Aorta (tissue), 5 donors: Measurements from ENCODE around the gene EPHB6. TPM values are rescaled to one million over a fixed set of nuclear protein-coding genes. Genes with fewer than 3 reads are reported as not detected.

Source experiments
- ATAC-seq: fragments of 200-7000 bp; cut with Tn5 transposase; one replicate; pipeline ENCODE4 v1.9.1; 2022; ENCODE audit warnings: moderate library complexity; ENCODE audit not compliant: low FRiP score
- DNase-seq, 2 donors: peaks; one replicate each; pipeline ENCODE4 v3.0.0-alpha.2; 2020
- H3K27ac ChIP-seq, 2 donors: one replicate each; pipeline ENCODE4 v1.5.1; 2013; ENCODE audit warnings: low read length in 2 of 2, mild to moderate bottlenecking in 2 of 2, moderate library complexity in 2 of 2, control low read depth in 1 of 2, inconsistent platforms in 1 of 2, low read depth in 1 of 2
- H3K27me3 ChIP-seq, 2 donors: one replicate each; pipeline ENCODE4 v1.6.1; 2013; ENCODE audit warnings: control low read depth in 1 of 2, low read length in 1 of 2, mild to moderate bottlenecking in 1 of 2, moderate library complexity in 1 of 2; ENCODE audit not compliant: insufficient read depth in 2 of 2, control insufficient read depth in 1 of 2
- H3K36me3 ChIP-seq, 2 donors: one replicate each; pipeline ENCODE4 v1.6.1; 2013; ENCODE audit warnings: control low read depth in 1 of 2, low read length in 1 of 2, mild to moderate bottlenecking in 1 of 2; ENCODE audit not compliant: insufficient read depth in 2 of 2, control insufficient read depth in 1 of 2
- H3K4me1 ChIP-seq, 2 donors: one replicate each; pipeline ENCODE4 v1.6.1; 2013; ENCODE audit warnings: low read length in 2 of 2, control low read depth in 1 of 2, mild to moderate bottlenecking in 1 of 2, moderate library complexity in 1 of 2; ENCODE audit not compliant: insufficient read depth in 2 of 2, control insufficient read depth in 1 of 2
- H3K4me3 ChIP-seq, 2 donors: one replicate each; pipeline ENCODE4 v1.5.1; 2013; ENCODE audit warnings: low read length in 2 of 2, control low read depth in 1 of 2, mild to moderate bottlenecking in 1 of 2
- H3K9me3 ChIP-seq: one replicate; pipeline ENCODE4 v1.6.1; 2013; ENCODE audit warnings: mild to moderate bottlenecking, low read length; ENCODE audit not compliant: control insufficient read depth
- WGBS, 2 donors: extraction: QIAGEN DNeasy Blood & Tissue Kit; methylation state at CpG; one replicate each; pipeline ENCODE4 v1.1.7; 2013; 5-methylcytosine and 5-hydroxymethylcytosine counted together
- intact Hi-C, 2 donors: fragments of 100-400 bp; cut with DNase I; formaldehyde crosslinking; loops; one replicate each; pipeline versions ENCODE4 v1.14.2 to v1.15.0; 2022
- long read RNA-seq, 2 donors: library from polyadenylated mRNA; unstranded; transcript quantifications; one replicate each; pipeline ENCODE4 v2.0.0, GENCODE V29; 2020 to 2021
- polyA plus RNA-seq, 2 donors: library from polyadenylated mRNA; stranded (reverse); fragments of 200-250 nt; gene quantifications; one replicate each; pipeline ENCODE4 v1.2.3, GENCODE V29; 2013
- total RNA-seq, 2 donors: library from RNA; stranded (reverse); fragmentation: NEBNext Ultra II Directional; extraction: Animal tissue kit (Norgen Biotek cat#: 25700); gene quantifications; one replicate each; pipeline ENCODE4 v1.2.1, GENCODE V29; 2021
- donor health status: healthy with polysubstance abuse.
- donor health status: Bipolar disorder and iron deficiency.
- donor health status: DM: no; HTN: no; CAD: no.
- donor health status: DM: no; HTN: no; CAD: no.
- donor health status: DM: yes; HTN: yes; CAD: no.

Gene EPHB6
- total RNA-seq (10 to 100 TPM; 11.6 to 17.7 TPM), polyA plus RNA-seq (100 to 1,000 TPM in 1 of 2 donors, 10 to 100 TPM in 1; 12.1 to 125 TPM)
- long read RNA-seq, donor 1, partial matches to known transcripts = 21 of 40 reads
- long read RNA-seq, donor 1, other reads (novel, unspliced or antisense) = 19 of 40 reads
- long read RNA-seq, donor 2, partial matches to known transcripts = 11 of 25 reads
- long read RNA-seq, donor 2, other reads (novel, unspliced or antisense) = 13 of 25 reads

- ATAC-seq (peak; percentile 89), DNase-seq (peak; percentile 88 to 95)
- H3K27ac ChIP-seq = no peak within 1 kb of the TSS
- peak within 1 kb of the TSS; percentile 46 to 87 for H3K4me3 ChIP-seq
- no peaks in the 10 kb centered on the region for H3K27me3 ChIP-seq
- H3K4me1 ChIP-seq = no peaks in the 10 kb centered on the region
- H3K9me3 ChIP-seq = no peaks in the 10 kb centered on the region
- WGBS, 2 donors = 0 to 1% methylated on average over 43 to 70 of the region's 70 CpGs
- H3K36me3 ChIP-seq = no peaks in the 10 kb centered on the region
- intact Hi-C loops = loop anchor here (2.0 to 10.0 kb wide), 3 partner anchors 148 to 360 kb away; no protein-coding TSS in a partner anchor
These were observed at the start of gene EPHB6 for GRCh38 chr7:142854372-142855113. Gene EPHB6 (plus strand): TSS chr7:142855076. CDS start chr7:142863228, 8,152 bp downstream.

DNA sequence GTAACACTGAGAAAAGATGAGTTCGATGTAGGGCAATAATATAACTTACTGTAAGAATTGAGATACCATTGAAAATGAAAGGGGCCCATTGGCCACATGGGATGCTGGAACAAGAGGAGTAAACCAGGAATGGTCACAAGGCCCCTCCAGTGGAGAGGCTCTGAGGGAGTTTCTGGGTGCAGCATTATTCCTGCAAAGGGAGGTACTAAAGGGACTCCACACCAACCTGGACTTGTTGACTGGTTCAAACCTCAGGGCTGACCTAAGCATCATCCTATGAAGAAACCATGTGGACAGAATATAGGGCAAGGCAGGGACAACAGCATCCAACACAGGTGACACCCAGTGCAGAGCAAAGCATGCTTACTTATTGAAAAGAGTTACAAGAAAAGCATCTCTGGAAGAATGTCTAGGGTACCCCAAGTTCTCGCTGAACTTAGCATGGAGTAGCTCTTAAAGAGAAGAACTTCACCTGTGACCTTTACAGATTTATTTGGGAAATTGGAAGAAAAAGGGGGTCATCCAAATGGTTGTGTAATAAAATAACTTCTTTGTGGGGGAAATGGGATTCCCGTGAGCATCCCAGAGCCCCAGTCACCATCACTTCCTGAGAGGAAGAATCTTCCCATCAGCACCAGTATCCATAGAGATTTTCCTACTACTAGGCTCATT lies 49.4 kb upstream of the EPHB6 start:
- no peak overlapping the region for H3K4me3 ChIP-seq
- intact Hi-C loops = no loop called here
- H3K9me3 ChIP-seq = no peaks in the 10 kb centered on the region
- H3K4me1 ChIP-seq = no peaks in the 10 kb centered on the region
- 89 to 92% methylated on average over 3 of the region's 3 CpGs for WGBS, 2 donors
- H3K27ac ChIP-seq = no peak overlapping the region
- H3K36me3 ChIP-seq = no peaks in the 10 kb centered on the region
- ATAC-seq = no peak
- H3K27me3 ChIP-seq = no peaks in the 10 kb centered on the region
- no peak for DNase-seq

GRCh38 chr7:142806022-142806356 lies 48.9 kb upstream of the EPHB6 start:
- DNase-seq = no peak
- Histone ChIP-seq H3K27ac (no peak overlapping the region), H3K4me1 (no peaks in the 10 kb centered on the region), H3K27me3 (no peaks in the 10 kb centered on the region), H3K4me3 (no peak overlapping the region), H3K9me3 (no peaks in the 10 kb centered on the region), H3K36me3 (no peaks in the 10 kb centered on the region)
- intact Hi-C loops = no loop called here
- no peak for ATAC-seq
- WGBS, 2 donors = 33 to 62% methylated on average over 2 of the region's 2 CpGs

DNA sequence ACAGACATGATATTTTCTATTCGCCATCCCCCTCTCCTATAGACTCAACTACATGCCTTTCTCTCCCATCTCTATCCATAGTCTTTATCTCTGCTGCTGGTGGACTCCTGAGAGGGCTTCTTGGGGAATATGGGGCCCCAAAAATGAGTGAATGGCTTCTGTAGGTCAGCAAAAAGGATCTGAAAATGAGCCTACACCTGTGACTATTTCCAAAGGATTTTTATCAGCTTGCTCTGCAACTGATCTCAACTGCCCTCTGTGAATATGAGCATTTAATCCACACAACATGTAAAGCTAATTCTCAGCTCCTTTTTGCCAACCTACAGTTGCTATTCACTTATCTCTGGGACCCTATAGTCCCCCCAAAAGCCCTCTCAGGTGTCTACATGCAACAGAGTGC lies 47.9 kb upstream of the EPHB6 start:
- 75 to 87% methylated on average over 1 of the region's 1 CpG for WGBS, 2 donors
- no peak for DNase-seq
- no peak overlapping the region for H3K4me3 ChIP-seq
- no peaks in the 10 kb centered on the region for H3K27me3 ChIP-seq
- H3K36me3 ChIP-seq = no peaks in the 10 kb centered on the region
- no peak overlapping the region for H3K27ac ChIP-seq
- intact Hi-C loops = no loop called here
- H3K4me1 ChIP-seq = no peaks in the 10 kb centered on the region
- no peak for ATAC-seq
- H3K9me3 ChIP-seq = no peaks in the 10 kb centered on the region

DNA sequence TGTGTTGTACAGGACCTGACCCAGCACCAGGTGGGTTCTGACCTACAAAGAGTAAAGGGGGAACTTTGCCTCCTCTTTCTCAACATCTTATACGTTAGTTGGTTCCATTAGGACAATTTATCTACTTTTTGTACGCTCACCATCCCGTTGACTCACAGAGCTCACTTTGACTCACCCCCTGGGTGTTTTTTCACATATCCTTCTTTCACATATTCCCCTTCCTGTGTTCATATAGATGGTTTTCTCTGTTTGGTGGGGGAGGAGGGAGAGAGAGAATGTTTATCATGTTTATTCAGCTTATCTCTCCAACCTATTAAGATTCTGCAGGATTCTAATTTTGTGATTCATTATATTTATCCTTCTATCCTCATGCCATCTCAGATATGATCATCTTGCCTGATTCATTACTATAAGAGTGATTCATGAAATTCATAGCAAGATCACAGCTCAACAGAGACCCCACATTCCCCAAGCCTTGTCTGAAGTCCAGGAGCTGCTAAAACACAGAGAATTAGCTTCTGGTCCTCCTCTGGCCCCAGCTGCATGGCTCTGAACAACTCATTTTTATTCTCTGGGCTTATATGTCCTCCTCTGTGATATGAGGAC lies 46.9 kb upstream of the EPHB6 start:
- 62 to 64% methylated on average over 3 of the region's 3 CpGs for WGBS, 2 donors
- no peak for DNase-seq
- no peak overlapping the region for H3K4me3 ChIP-seq
- intact Hi-C loops = no loop called here
- no peak for ATAC-seq
- H3K27ac ChIP-seq = no peak overlapping the region
- H3K36me3 ChIP-seq = no peaks in the 10 kb centered on the region
- H3K9me3 ChIP-seq = no peaks in the 10 kb centered on the region
- H3K27me3 ChIP-seq = no peaks in the 10 kb centered on the region
- no peaks in the 10 kb centered on the region for H3K4me1 ChIP-seq

GRCh38 chr7:142808461-142808801 lies 46.4 kb upstream of the EPHB6 start:
- H3K27ac ChIP-seq = no peak overlapping the region
- H3K27me3 ChIP-seq = no peaks in the 10 kb centered on the region
- ATAC-seq (no peak), DNase-seq (no peak)
- intact Hi-C loops = no loop called here
- H3K4me3 ChIP-seq = no peak overlapping the region
- no peaks in the 10 kb centered on the region for H3K36me3 ChIP-seq
- H3K9me3 ChIP-seq = no peaks in the 10 kb centered on the region
- no peaks in the 10 kb centered on the region for H3K4me1 ChIP-seq

DNA sequence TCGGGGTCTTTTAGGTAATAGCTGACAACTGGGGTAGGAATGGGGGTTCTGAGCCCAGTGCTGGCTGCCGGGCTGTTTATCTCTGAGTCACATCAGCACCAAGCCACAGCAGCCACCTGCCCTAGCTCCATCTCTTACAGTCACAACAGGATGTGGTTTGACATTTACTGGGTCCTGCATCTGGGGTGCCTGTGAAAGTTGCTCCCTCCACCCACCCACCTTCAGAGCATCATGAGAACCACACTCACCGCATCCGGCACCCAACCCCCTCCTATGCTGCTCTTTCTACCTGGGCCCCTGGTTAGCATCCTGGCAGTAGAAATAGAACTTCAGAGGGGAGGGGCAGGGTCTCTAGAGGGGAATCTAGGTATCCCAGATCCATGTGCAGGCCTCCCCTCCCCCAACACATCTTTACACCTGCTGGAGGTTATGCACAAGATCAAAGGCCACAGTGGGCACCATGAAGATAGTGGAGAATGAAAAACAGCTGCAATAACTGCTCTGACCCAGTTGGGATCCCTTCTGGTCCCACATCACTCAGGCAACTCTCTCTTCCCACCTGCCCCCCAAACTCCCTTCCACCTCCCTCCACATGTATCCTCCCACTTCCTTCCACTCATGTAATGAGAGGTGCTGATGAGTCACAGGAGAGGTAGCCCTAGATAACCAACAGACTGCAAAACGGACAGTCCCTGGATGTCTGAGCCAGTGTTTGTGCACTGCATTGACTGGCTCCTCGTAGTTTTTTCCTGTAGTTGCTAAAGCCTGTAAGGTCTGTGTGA lies 45.9 kb upstream of the EPHB6 start:
- DNase-seq = peak in 1 of 2 donors; percentile 65
- Histone ChIP-seq H3K27ac (no peak overlapping the region), H3K4me1 (no peaks in the 10 kb centered on the region), H3K4me3 (no peak overlapping the region), H3K9me3 (no peaks in the 10 kb centered on the region), H3K36me3 (no peaks in the 10 kb centered on the region), H3K27me3 (no peaks in the 10 kb centered on the region)
- intact Hi-C loops = no loop called here
- whole genome bisulfite sequencing, 2 donors = 71% methylated on average over 6 of the region's 6 CpGs
- peak; percentile 21 for ATAC-seq

- Histone ChIP-seq H3K27me3 (no peaks in the 10 kb centered on the region), H3K9me3 (no peaks in the 10 kb centered on the region), H3K4me1 (no peaks in the 10 kb centered on the region), H3K27ac (no peak overlapping the region), H3K36me3 (no peaks in the 10 kb centered on the region), H3K4me3 (no peak overlapping the region)
- 69 to 72% methylated on average over 2 of the region's 2 CpGs for WGBS, 2 donors
- no peak for DNase-seq
- ATAC-seq = no peak
- intact Hi-C loops = no loop called here
These were observed 45.2 kb upstream of the EPHB6 start for GRCh38 chr7:142809671-142810070.
